GM12801 (cell line): ENCODE measurements around the gene PRDM15.

Source experiments
- CTCF ChIP-seq: IDR thresholded peaks from one replicate; pipeline ENCODE4 v1.5.1; 2011; ENCODE audit warnings: control low read depth; ENCODE audit not compliant: insufficient read length; ENCODE audit errors: extremely low read depth

Gene PRDM15

DNA sequence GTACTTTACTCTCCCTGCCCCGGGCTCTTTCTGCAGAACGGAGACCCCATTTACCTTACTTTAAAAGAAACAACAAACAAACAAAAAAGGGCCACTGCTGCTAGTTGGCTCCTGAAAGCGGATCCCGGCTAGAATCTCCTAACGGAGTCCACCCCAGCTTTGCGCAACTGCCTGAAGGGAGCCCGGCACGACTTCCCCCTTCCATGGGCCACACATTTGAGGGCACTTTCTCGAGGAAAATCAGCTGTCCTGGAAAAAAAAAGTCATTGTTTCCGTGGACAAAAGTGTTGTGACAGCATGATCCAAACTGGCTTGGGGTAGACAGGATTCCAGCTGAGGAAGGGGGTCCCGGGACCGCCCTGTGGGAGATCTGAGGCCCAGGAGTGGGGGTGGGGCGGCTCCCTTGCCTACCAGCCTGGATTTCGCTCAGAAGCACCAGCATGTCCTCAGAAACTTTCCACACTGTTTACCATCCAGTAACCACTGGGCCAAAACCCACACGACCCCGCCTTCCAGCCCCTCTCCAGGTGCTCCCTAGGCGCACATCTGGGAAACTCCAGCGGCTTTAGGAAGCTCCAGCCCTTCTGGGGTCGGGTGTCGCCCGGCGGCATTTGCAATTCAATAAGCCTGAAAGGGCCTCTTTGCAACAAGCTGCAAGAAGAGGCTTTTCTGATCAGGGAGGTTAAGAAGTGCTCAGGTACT lies 117.1 kb downstream of the PRDM15 start:
- no peak for TF ChIP-seq CTCF

DNA sequence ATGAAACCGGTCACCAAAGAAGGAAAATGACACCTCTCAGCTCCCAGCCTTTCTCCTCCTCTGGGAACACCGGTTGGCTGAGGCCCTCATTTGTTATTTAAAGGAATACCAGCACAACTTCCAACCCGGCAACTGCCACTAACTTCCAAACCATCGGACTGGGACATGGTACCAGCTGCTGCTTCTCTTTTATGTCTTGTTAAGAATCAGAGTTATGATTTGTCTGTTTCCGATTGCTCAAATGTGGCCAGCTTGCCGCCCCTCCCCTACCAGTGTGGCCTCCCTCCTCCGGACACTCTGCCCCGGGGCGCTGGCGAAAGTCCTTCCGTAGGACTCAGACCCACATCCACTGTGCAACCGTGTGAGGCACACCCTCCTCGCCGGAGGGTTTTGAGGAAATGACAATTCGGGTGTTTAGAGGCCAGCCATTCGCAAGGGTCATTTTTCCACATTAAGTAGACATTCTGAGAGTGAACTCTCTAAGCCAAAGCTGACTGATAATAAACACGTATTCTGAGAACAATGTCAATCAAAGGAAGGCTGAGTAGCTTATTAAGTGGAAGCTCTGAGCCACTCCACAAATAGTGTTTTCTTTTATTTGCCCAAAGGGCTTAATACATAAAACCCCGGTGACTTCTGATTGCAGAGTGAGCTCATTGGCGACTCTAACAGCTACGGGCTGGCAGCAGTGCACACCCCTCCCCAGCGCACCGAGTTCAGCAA lies 117.8 kb downstream of the PRDM15 start:
- no peak for TF ChIP-seq CTCF

GRCh38 chr21:41760411-41760810 lies 118.7 kb downstream of the PRDM15 start:
- TF ChIP-seq CTCF, result no peak

- no peak for TF ChIP-seq CTCF
Measured at GRCh38 chr21:41759926-41760325, 119.2 kb downstream of the PRDM15 start.

- TF ChIP-seq CTCF, result no peak
Measured at GRCh38 chr21:41759214-41759840, 119.8 kb downstream of the PRDM15 start.

DNA sequence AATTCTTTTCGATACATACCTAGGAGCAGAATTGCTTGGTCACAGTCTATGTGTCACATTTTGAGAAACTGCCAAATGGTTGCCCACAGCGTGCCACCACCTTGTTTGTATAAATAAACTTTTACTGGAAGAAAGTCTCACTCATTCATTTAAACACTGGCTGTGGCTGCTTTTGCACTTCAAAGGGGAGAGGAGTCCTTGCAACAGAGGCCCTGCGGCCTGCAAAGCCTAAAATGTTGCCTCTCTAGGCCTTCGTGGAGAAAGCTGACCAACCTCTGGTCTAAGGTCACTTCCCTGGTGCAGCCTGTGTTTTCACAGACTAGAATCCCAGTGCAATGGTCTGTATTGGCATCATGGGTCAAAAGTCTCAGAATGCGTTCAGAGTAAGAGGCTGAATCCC lies 120.6 kb downstream of the PRDM15 start:
- no peak for TF ChIP-seq CTCF

- TF ChIP-seq CTCF, result no peak
Measured at GRCh38 chr21:41755934-41756773, 123.0 kb downstream of the PRDM15 start.
